Pulmonary artery endothelial cell (primary cell): Measurements from ENCODE around the gene NPEPL1. TPM values are rescaled to one million over a fixed set of nuclear protein-coding genes. Genes with fewer than 3 reads are reported as not detected.
A peak's percentile ranks its signal among the peaks of the same experiment; 100 is the strongest.
"Not testable (repeated sequence)": the region's sequence is repeated elsewhere in the genome, so short reads cannot be mapped to it uniquely, and the experiment has no call there.

Source experiments
- DNase-seq: peaks from one replicate; pipeline ENCODE4 v3.0.0-alpha.2; 2011; ENCODE audit warnings: low read depth, low spot score
- total RNA-seq: library from RNA; depleted of rRNA; stranded (reverse); fragments of >200 nt; gene quantifications from 2 replicates; pipeline ENCODE4 v1.2.3, GENCODE V29; 2014

NPEPL1 gene, protein sequence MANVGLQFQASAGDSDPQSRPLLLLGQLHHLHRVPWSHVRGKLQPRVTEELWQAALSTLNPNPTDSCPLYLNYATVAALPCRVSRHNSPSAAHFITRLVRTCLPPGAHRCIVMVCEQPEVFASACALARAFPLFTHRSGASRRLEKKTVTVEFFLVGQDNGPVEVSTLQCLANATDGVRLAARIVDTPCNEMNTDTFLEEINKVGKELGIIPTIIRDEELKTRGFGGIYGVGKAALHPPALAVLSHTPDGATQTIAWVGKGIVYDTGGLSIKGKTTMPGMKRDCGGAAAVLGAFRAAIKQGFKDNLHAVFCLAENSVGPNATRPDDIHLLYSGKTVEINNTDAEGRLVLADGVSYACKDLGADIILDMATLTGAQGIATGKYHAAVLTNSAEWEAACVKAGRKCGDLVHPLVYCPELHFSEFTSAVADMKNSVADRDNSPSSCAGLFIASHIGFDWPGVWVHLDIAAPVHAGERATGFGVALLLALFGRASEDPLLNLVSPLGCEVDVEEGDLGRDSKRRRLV
- 25.5 and 39.2 TPM in 2 replicates for total RNA-seq

GRCh38 chr20:58692579-58693225 lies at the start of gene NPEPL1:
NPEPL1 (plus strand) TSS chr20:58692800; CDS start chr20:58692901, 101 bp downstream.
- peak; percentile 36 for DNase-seq

GRCh38 chr20:58642896-58643295 lies 49.7 kb upstream of the NPEPL1 start:
- not testable (repeated sequence) for DNase-seq

DNA sequence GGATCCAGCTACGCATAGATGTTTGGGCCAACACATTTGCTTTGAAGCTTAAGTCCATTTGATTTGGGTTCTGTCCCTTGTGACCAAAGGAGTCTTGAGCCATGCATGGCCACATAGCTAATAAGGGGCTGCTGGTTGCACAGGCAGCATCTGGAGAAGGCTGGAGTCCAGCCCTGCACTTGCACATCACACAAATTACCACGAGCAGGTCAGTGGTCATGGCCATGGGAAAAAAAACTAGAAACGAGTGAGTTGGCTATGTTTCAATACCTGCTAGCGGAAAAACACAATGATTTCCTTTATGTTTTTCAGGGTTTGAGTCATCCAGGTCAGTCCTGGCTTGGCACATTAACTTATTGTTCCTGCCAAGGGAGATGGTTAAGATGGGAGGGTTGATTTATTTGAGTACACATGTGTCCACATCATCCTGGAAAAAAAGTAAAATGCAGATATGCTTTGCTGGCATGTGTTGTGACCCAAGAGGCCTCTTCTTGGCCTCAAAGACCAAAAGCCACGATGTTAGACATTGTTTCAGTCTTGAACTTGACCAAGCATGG lies 47.1 kb upstream of the NPEPL1 start:
- DNase-seq = peak; percentile 55

- DNase-seq = no peak
Observed at GRCh38 chr20:58646257-58646656, 46.3 kb upstream of the NPEPL1 start.

GRCh38 chr20:58646703-58647102 lies 45.9 kb upstream of the NPEPL1 start:
- DNase-seq = no peak

DNA sequence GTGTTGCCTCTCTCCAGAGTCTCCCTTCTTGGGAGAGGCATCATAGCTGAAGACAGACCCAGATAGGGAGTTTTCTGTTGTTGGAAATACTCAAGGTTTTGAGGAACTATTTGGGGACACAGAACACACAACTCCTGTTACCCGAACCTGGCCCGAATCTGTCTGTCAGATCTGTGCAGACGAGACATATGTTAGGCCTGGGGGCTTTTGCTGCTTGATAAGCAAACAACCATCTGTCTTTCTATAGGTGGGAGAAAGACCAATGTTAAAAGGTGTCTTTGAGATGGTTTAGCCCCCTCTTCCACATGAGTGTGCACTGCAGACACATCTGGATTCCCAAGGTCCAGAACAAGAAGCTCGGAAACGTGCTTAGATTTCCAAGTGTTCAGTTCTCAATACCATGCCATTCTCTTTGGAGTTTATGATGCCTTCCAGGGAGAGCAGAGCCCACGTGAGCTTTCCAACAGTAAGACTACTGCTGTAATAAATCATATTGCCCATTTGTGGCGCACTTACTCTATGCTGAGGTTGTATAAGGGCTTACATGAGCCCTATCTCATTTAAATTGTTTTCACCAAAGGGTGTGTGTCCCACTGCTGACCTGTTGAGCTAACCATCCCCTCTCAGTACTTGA lies 45.3 kb upstream of the NPEPL1 start:
- no peak for DNase-seq

DNA sequence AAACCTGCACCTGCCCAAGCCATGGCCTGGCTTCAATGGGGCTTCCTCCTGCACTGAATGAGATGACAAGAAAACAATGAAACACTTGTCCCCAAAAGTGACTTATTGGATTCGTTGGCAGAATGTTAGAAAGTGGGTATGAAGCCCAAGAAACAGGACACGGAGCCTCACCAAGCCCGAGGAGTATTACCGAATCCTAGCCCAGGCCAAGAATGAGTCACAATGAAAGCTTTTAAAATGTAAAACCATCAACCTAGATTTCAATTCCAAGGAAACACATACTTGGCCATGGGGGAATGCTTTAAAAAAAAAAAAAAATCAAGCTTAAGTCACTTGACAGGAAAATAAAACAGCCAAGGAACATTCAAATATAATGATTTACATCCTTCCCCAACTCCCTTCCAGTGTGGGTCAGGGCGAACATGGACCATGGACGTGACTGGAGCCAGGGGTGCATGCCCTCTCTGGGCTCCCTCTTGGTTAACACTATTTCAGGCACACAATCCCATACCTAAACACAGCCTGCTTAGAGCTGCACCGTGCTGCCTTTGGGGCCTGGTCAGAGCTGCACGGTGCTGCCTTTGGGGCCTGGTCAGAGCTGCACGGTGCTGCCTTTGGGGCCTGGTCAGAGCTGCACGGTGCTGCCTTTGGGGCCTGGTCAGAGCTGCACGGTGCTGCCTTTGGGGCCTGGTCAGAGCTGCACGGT lies 44.7 kb upstream of the NPEPL1 start:
- peak; percentile 63 for DNase-seq

GRCh38 chr20:58648502-58648825 lies 44.1 kb upstream of the NPEPL1 start:
- not testable (repeated sequence) for DNase-seq

DNA sequence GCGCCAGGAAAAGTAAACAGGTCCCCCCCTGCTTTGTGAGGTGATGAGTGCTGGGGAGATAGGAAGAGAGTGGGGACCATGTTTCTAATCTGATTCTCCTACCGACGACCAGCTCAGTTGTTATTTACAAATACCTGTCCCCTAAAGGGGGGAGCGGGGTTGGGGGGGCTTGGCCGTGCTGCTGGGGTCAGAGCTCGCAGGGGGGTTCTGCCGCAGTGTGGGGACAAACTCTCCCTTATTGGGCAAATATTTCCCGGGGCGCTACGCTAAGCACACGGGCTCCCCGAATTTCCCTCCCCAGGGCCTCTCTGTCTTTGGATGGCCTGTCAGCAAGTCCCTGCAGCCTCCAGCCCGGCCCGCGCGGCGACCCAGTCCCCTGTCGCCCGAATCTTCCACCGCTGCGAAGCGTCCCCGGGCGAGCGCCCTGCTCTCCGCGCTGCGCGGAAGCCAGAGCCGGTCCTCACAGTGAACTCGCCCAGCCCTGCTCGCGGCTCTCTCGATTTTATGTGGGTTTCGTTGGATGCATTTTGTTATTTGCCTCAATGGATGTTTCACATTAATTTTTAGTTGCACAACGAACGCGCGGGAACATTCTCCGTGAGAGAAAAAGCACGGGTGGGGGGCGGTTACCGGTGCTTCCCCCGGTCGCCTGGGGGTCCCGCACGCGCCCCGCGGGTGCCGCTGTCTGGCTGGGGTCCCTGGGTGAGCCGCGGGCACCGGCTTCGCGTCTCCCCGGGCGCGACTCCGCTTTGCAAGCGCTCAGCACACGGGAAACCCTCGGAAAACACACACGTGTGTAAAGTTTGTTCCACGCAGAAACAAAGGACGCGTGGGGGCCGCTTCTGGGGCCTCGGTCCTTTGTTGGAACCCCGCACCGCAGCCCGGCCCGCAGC lies 43.1 kb upstream of the NPEPL1 start:
- no peak for DNase-seq

- DNase-seq = no peak
Observed at GRCh38 chr20:58650181-58650775, 42.3 kb upstream of the NPEPL1 start.

GRCh38 chr20:58650776-58651558 lies 41.6 kb upstream of the NPEPL1 start, which contains the start of gene STX16:
STX16 (plus strand) TSS chr20:58651283; CDS start chr20:58652007, 724 bp downstream.
- DNase-seq = peak; percentile 77

GRCh38 chr20:58651559-58651945 lies 41.0 kb upstream of the NPEPL1 start:
- no peak for DNase-seq

DNA sequence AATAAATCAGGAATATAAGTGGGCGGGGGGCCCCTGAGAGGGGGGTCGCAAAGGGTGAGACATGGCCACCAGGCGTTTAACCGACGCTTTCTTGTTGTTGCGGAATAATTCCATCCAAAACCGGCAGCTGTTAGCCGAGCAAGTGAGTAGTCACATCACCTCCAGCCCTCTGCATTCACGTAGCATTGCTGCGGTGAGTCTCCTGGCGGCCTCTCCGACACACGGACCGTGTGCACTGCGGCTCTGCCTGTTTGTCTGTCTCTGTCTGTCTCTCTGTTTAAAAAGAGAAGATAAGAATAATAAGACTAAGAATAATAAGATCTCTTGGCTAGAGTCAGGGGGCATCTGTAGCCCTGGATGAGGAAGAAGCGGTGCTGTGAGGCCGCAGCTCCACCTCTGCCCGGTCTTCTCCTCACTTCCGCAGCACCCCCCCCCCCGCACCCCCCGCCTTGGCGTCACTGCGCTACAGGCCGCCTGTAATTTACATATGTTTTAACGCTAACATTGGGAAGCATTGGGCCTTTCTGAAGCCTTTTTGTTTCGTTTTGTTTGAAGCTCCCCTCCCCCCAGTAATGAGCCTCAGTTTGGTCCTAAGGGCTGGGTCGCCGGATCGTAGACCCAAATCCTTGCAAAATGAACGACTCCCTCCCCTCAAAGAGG lies 40.5 kb upstream of the NPEPL1 start:
- DNase-seq = no peak

GRCh38 chr20:58652606-58653294 lies 39.9 kb upstream of the NPEPL1 start:
- DNase-seq = no peak

DNA sequence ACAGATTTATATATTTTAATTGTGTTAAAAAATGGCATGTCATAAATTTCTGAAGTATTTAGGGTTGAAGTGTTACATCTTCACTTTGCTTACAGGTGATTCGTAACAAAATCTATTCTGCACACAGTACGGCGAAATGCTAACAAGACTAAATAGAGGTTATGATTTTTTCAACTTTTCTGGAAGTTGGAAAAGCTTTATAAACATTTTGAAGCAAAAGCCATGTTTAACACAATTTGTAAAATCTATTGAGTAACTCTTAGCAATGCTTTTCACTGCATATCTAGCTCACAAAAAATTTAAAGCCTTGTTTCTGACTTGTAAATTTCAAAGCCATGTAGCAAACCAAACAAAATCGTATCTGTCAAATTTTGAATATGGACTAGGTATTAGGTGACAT lies 38.3 kb upstream of the NPEPL1 start:
- DNase-seq = no peak

DNA sequence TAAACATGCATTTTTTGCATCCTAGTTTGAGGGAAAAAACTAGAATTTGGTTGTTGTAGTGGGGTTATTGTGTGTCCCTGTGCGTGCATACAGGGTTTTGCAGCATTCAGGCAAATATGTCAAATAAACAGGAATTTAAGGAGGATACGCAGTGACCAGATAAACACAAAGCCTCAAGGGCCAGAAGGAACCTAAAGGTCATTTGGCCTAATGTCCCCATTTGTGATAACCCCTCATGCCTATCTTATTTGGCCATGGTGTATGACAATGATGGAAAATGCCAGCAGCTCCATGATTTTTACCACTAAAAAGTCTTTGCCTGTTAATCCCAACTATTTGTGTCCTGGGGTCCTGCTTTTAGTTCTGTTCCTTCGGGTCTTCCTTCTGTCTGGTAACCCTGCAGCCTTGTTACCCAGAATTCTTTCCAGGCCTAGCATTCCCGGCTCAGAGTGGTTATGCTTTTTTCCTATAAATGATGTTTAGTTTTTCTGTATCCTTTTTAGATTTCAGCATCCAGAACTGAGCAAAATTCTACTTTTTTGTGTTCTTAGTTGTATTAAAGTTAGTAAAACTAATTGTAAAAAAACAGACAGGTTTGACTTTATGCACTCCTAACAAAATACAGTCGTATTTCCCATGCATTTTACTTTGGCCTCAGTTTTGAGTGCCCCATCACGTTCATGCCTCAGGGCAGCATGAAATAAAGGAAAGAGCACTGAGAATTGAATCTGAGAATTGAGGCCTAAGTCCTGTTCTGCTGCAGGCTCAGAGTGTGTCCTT lies 37.1 kb upstream of the NPEPL1 start:
- DNase-seq = no peak

GRCh38 chr20:58656831-58657230 lies 35.8 kb upstream of the NPEPL1 start:
- DNase-seq = no peak
